ENCODE measurements around the gene ADGRD1.
A peak's percentile ranks its signal among the peaks of the same experiment; 100 is the strongest.

The ADGRD1 gene

DNA sequence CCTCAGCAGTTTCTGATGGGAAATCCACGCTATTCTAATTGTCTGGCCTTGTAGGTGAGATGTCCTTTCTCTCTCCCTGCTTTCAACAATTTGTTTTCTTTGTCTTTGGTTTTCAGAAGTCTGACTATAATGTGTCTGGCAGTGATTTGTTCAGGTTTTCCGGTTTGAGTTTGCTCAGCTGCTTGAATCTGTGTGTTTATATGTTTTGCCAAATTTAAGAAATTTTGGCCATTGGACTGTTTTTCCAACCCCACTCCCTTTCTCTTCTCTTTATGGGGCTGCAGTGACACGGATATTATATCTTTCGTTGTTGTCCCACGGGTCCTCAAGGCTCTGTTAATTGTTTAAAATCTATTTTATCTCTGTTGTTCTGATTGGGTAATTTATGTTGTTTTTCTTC is 105.0 kb downstream of the ADGRD1 start:
- no peaks in the 10 kb centered on the region for H3K4me1 ChIP-seq (ENCODE audit: insufficient read depth, poor library complexity, severe bottlenecking)
- ATAC-seq (ENCODE audit: low read depth) = no peak
- DNase-seq (ENCODE audit: low spot score) = no peak

DNA sequence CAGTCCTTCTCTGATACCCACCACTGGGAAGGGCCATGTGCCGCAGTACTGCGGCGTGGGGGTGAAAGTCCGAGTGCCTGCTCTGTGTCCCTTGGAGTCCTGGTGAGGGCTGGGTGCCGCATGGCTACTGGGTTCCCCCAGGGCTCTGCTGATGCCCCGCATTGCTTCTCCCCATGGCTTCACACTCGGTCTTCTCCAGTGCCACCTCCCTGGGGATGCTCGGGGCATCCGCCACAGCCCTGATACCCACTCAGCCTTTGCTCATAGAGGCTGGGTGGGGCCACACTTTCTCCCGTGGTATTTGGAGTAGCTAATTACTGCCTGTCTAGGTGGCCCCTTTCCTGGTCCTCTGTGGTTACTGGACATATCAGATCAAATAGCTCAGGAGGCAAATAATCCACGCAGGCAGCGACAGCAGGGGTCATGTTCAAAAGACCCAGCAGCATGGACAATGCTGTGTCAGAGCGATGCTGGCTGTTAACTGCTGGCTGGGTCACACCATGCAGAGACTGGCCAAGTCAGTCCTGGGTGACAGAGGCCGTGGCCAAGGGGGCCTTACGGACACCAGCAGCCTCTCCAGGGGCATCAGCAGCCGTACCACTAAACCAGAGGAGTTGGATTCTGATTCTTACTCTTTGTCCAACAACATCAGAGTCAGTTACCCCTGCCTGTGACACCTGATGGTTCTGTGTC is 106.5 kb downstream of the ADGRD1 start:
- H3K36me3 ChIP-seq (ENCODE audit: low read depth) = no peaks in the 10 kb centered on the region
- peaks cover 30% of the 10 kb centered on the region for H3K27me3 ChIP-seq (ENCODE audit: insufficient read depth, poor library complexity, severe bottlenecking)
- no peak overlapping the region for H3K27ac ChIP-seq (ENCODE audit: poor library complexity, severe bottlenecking)
- no peak overlapping the region for H3K4me3 ChIP-seq (ENCODE audit: severe bottlenecking)
- H3K4me1 ChIP-seq (ENCODE audit: insufficient read depth, poor library complexity, severe bottlenecking) = no peaks in the 10 kb centered on the region
- TF ChIP-seq CTCF (IDR thresholded peaks at IDR 0.05; ENCODE audit: poor library complexity, severe bottlenecking) = no peak
- ATAC-seq (ENCODE audit: low read depth) (no peak), DNase-seq (ENCODE audit: low spot score) (peak; percentile 31)
- no peaks in the 10 kb centered on the region for H3K9me3 ChIP-seq (ENCODE audit: severe bottlenecking)

More for the DNA sequence above, 105.0 kb downstream of the ADGRD1 start:
- no peak overlapping the region for H3K4me3 ChIP-seq (ENCODE audit: severe bottlenecking)
- H3K36me3 ChIP-seq (ENCODE audit: low read depth) = no peaks in the 10 kb centered on the region
- H3K9me3 ChIP-seq (ENCODE audit: severe bottlenecking) = no peaks in the 10 kb centered on the region
- no peak for TF ChIP-seq CTCF (IDR thresholded peaks at IDR 0.05; ENCODE audit: poor library complexity, severe bottlenecking)
- H3K27me3 ChIP-seq (ENCODE audit: insufficient read depth, poor library complexity, severe bottlenecking) = peaks cover 39% of the 10 kb centered on the region
- H3K27ac ChIP-seq (ENCODE audit: poor library complexity, severe bottlenecking) = no peak overlapping the region

DNA sequence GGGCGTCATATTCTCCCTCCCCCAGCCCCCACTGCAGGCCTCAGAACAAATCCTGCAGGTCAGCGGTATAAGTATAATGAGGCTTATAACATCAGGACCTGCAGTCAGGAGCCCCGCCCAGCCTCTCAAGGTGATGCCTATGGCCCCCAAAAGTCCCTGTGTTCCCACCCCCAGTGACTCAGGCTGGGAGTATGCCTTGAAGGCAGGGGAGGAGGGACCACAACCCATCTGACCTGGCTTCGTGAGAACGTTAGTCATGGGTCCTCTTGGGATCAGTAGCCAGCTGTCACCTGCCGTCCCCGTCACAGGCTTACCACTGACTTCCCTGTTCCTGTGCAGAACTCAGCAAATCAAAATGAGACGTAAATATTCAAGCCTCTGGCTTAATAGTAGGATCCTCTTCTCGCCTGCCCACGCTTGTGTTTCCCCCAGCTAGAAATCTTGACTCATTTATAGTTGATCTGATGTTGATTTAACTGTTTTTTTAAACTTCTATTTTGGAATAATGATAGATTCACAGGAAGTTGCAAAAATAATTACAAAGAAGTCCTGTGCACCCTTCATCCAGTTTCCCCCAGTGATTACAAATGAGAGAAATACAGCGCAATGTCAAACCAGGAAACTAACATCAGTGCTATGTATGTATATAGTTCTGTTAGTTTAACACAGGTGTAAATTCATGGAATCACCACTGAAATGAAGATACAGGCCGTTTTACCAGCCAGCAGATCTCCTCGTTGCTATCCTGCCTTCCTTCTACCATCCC is 107.5 kb downstream of the ADGRD1 start:
- no peak for TF ChIP-seq CTCF (IDR thresholded peaks at IDR 0.05; ENCODE audit: poor library complexity, severe bottlenecking)
- peaks cover 25% of the 10 kb centered on the region for H3K27me3 ChIP-seq (ENCODE audit: insufficient read depth, poor library complexity, severe bottlenecking)
- DNase-seq (ENCODE audit: low spot score) (peak; percentile 28), ATAC-seq (ENCODE audit: low read depth) (no peak)
- H3K4me1 ChIP-seq (ENCODE audit: insufficient read depth, poor library complexity, severe bottlenecking) = no peaks in the 10 kb centered on the region
- H3K36me3 ChIP-seq (ENCODE audit: low read depth) = no peaks in the 10 kb centered on the region
- H3K9me3 ChIP-seq (ENCODE audit: severe bottlenecking) = no peaks in the 10 kb centered on the region
- H3K27ac ChIP-seq (ENCODE audit: poor library complexity, severe bottlenecking) = no peak overlapping the region
- no peak overlapping the region for H3K4me3 ChIP-seq (ENCODE audit: severe bottlenecking)

DNA sequence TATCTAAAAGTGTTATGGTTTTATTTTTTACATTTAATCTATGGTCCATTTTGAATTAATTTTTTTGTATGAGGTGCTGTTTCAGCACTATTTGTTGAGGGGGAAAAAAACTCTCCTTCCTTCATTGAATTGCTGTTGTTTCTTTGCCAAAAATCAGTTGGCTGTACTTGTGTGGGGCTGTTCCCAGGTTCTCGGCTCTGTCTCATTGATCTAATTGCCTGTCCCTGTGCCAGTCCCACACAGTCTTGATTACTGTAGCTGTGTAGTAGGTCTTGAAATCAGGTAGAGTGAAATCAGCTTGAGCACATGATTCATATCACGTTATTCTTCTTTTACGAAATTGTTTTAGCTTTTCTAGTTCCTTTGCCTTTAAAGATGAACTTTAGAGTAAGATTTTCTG is 109.7 kb downstream of the ADGRD1 start:
- no peak for ATAC-seq (ENCODE audit: low read depth)
- H3K4me1 ChIP-seq (ENCODE audit: insufficient read depth, poor library complexity, severe bottlenecking) = no peaks in the 10 kb centered on the region
- H3K27ac ChIP-seq (ENCODE audit: poor library complexity, severe bottlenecking) = no peak overlapping the region
- no peaks in the 10 kb centered on the region for H3K36me3 ChIP-seq (ENCODE audit: low read depth)
- DNase-seq (ENCODE audit: low spot score) = no peak
- TF ChIP-seq CTCF (IDR thresholded peaks at IDR 0.05; ENCODE audit: poor library complexity, severe bottlenecking) = no peak
- peaks cover 15% of the 10 kb centered on the region for H3K27me3 ChIP-seq (ENCODE audit: insufficient read depth, poor library complexity, severe bottlenecking)
- no peak overlapping the region for H3K4me3 ChIP-seq (ENCODE audit: severe bottlenecking)
- no peaks in the 10 kb centered on the region for H3K9me3 ChIP-seq (ENCODE audit: severe bottlenecking)

- ATAC-seq (ENCODE audit: low read depth) (no peak), DNase-seq (ENCODE audit: low spot score) (no peak)
- no peak overlapping the region for H3K4me3 ChIP-seq (ENCODE audit: severe bottlenecking)
- no peaks in the 10 kb centered on the region for H3K4me1 ChIP-seq (ENCODE audit: insufficient read depth, poor library complexity, severe bottlenecking)
- H3K27ac ChIP-seq (ENCODE audit: poor library complexity, severe bottlenecking) = no peak overlapping the region
- no peaks in the 10 kb centered on the region for H3K36me3 ChIP-seq (ENCODE audit: low read depth)
- H3K9me3 ChIP-seq (ENCODE audit: severe bottlenecking) = no peaks in the 10 kb centered on the region
- no peak for TF ChIP-seq CTCF (IDR thresholded peaks at IDR 0.05; ENCODE audit: poor library complexity, severe bottlenecking)
- H3K27me3 ChIP-seq (ENCODE audit: insufficient read depth, poor library complexity, severe bottlenecking) = peaks cover 14% of the 10 kb centered on the region
Measured at GRCh38 chr12:131063960-131064359, 110.3 kb downstream of the ADGRD1 start.
